SU-DHL-6 (cell line): ENCODE results near the gene ANKRD66.

Experiments
- EZH2phosphoT487 ChIP-seq: fragments of 200-600 bp; sonication (generic), shearing (Covaris generic); conservative IDR thresholded peaks from 2 replicates; pipeline ENCODE4 v1.6.1; 2018; ENCODE audit warnings: mild to moderate bottlenecking, antibody characterized with exemption, low read length, moderate library complexity, mixed read lengths
- TF ChIP-seq, protein P1 (sequence below): fragments of 200-600 bp; sonication (generic); IDR thresholded peaks from one replicate; pipeline ENCODE4 v1.5.1; 2017; ENCODE audit warnings: antibody characterized with exemption, mild to moderate bottlenecking, low read length, moderate library complexity; ENCODE audit not compliant: insufficient read depth, poor library complexity, severe bottlenecking

DNA sequence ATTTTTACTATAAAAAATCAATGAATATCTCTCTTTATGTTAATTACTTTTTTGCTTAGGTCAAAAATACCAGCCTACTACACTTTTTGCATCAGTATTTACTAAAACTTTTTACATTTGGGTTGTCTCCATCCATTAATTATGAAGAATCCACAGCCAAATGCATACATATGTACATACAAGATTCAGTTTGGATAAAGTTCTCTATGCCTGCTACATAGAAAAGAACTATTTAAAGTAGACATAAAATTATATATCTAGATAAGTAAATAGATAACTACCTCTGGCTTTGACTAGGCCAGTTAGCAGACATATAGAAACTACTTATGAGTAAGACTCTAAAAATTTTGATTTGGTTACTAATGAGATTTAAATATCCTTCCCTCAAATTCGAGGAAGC is 46.8 kb upstream of the ANKRD66 start:
- TF ChIP-seq, protein P1, sequence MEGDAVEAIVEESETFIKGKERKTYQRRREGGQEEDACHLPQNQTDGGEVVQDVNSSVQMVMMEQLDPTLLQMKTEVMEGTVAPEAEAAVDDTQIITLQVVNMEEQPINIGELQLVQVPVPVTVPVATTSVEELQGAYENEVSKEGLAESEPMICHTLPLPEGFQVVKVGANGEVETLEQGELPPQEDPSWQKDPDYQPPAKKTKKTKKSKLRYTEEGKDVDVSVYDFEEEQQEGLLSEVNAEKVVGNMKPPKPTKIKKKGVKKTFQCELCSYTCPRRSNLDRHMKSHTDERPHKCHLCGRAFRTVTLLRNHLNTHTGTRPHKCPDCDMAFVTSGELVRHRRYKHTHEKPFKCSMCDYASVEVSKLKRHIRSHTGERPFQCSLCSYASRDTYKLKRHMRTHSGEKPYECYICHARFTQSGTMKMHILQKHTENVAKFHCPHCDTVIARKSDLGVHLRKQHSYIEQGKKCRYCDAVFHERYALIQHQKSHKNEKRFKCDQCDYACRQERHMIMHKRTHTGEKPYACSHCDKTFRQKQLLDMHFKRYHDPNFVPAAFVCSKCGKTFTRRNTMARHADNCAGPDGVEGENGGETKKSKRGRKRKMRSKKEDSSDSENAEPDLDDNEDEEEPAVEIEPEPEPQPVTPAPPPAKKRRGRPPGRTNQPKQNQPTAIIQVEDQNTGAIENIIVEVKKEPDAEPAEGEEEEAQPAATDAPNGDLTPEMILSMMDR = no peak
- TF ChIP-seq EZH2phosphoT487 = no peak
